NOMO-1 treated with dmso at 0.1 percent for 144 hours (cell line): ENCODE results near the gene RFLNA.

Experiments
- DNase-seq: peaks from one replicate; lab custom pipeline; 2025; ENCODE audit not compliant: unreplicated experiment; lab: John Stamatoyannopoulos, UW

Gene RFLNA

GRCh38 chr12:124303579-124304313 is 8.9 kb downstream of the RFLNA start:
- DNase-seq, result no peak

GRCh38 chr12:124304314-124304790 is 9.5 kb downstream of the RFLNA start:
- no peak for DNase-seq

GRCh38 chr12:124305136-124305535 is 10.2 kb downstream of the RFLNA start:
- DNase-seq, result no peak

GRCh38 chr12:124305776-124306685 is 11.1 kb downstream of the RFLNA start:
- DNase-seq, result no peak

GRCh38 chr12:124306686-124307555 is 12.0 kb downstream of the RFLNA start:
- DNase-seq, result no peak

- DNase-seq, result no peak
These were observed 12.6 kb downstream of the RFLNA start for GRCh38 chr12:124307556-124307825.

- no peak for DNase-seq
These were observed 13.8 kb downstream of the RFLNA start for GRCh38 chr12:124308741-124309140.

GRCh38 chr12:124309231-124309630 is 14.3 kb downstream of the RFLNA start:
- no peak for DNase-seq

GRCh38 chr12:124309744-124310143 is 14.9 kb downstream of the RFLNA start:
- no peak for DNase-seq

- DNase-seq, result no peak
These were observed 15.3 kb downstream of the RFLNA start for GRCh38 chr12:124310178-124310577.

- no peak for DNase-seq
These were observed 15.9 kb downstream of the RFLNA start for GRCh38 chr12:124310785-124311184.

GRCh38 chr12:124311292-124312109 is 16.6 kb downstream of the RFLNA start:
- DNase-seq, result no peak

GRCh38 chr12:124312601-124313000 is 17.7 kb downstream of the RFLNA start:
- DNase-seq, result no peak

GRCh38 chr12:124314207-124314606 is 19.3 kb downstream of the RFLNA start:
- DNase-seq, result no peak

GRCh38 chr12:124314766-124315165 is 19.9 kb downstream of the RFLNA start:
- DNase-seq, result no peak

- DNase-seq, result no peak
These were observed 20.6 kb downstream of the RFLNA start for GRCh38 chr12:124315372-124316044.

GRCh38 chr12:124316257-124316900 is 21.5 kb downstream of the RFLNA start:
- DNase-seq, result no peak

- no peak for DNase-seq
These were observed 22.5 kb downstream of the RFLNA start for GRCh38 chr12:124317400-124317799.

GRCh38 chr12:124318278-124319020 is 23.6 kb downstream of the RFLNA start:
- DNase-seq, result no peak
